HTERT RPE-1 (cell line): ENCODE data around the gene TCFL5.

Experiments
- in situ Hi-C: fragments of 300-500 bp; cut with MboI; formaldehyde crosslinking; loops from 4 replicates; pipeline ENCODE4 v1.14.3; 2020; ENCODE audit warnings: low sequenced_read_pairs

TCFL5 gene

GRCh38 chr20:62824476-62825332 is 36.9 kb downstream of the TCFL5 start:
- in situ Hi-C loops, result no loop called here

- in situ Hi-C loops, result no loop called here
Measured at GRCh38 chr20:62823688-62824475, 37.7 kb downstream of the TCFL5 start.

GRCh38 chr20:62822788-62823651 is 38.6 kb downstream of the TCFL5 start:
- in situ Hi-C loops, result no loop called here

GRCh38 chr20:62822239-62822787 is 39.3 kb downstream of the TCFL5 start:
- in situ Hi-C loops, result no loop called here

- in situ Hi-C loops, result no loop called here
Measured at GRCh38 chr20:62821726-62822210, 39.9 kb downstream of the TCFL5 start.

GRCh38 chr20:62820962-62821725 is 40.5 kb downstream of the TCFL5 start:
- in situ Hi-C loops, result no loop called here

- in situ Hi-C loops, result no loop called here
Measured at GRCh38 chr20:62820208-62820961, 41.2 kb downstream of the TCFL5 start.

- in situ Hi-C loops, result no loop called here
Measured at GRCh38 chr20:62819494-62820174, 42.0 kb downstream of the TCFL5 start.

GRCh38 chr20:62818592-62819493 is 42.8 kb downstream of the TCFL5 start:
- in situ Hi-C loops, result no loop called here

- in situ Hi-C loops, result no loop called here
Measured at GRCh38 chr20:62817975-62818591, 43.5 kb downstream of the TCFL5 start.

- in situ Hi-C loops, result no loop called here
Measured at GRCh38 chr20:62816884-62817873, 44.4 kb downstream of the TCFL5 start, which contains the start of gene COL9A3. Gene COL9A3, plus strand, starts transcription at chr20:62817050. Its CDS starts 15 bp downstream, at chr20:62817065.

GRCh38 chr20:62816031-62816883 is 45.4 kb downstream of the TCFL5 start:
- in situ Hi-C loops, result no loop called here

- in situ Hi-C loops, result no loop called here
Measured at GRCh38 chr20:62815066-62815991, 46.3 kb downstream of the TCFL5 start.

- in situ Hi-C loops, result no loop called here
Measured at GRCh38 chr20:62814709-62815065, 46.9 kb downstream of the TCFL5 start.
